KOPT-K1 (cell line): ENCODE measurements around the gene PAQR7.
"Not testable (repeated sequence)": the region's sequence is repeated elsewhere in the genome, so short reads cannot be mapped to it uniquely, and the experiment has no call there.

Experiments used
- H3K27ac ChIP-seq: fragments of 200-600 bp; sonication (generic); 2 replicates; pipeline ENCODE4 v1.5.1; 2016; ENCODE audit warnings: antibody characterized with exemption, mild to moderate bottlenecking, low read depth, low read length; ENCODE audit not compliant: poor library complexity, severe bottlenecking
- H3K36me3 ChIP-seq: fragments of 200-600 bp; sonication (generic); 2 replicates; pipeline ENCODE4 v1.5.1; 2017; ENCODE audit warnings: antibody characterized with exemption, mild to moderate bottlenecking, low read length, moderate library complexity; ENCODE audit not compliant: insufficient read depth
- H3K9me3 ChIP-seq: fragments of 200-600 bp; sonication (generic); 2 replicates; pipeline ENCODE4 v1.5.1; 2017; ENCODE audit warnings: antibody characterized with exemption, low read length, mild to moderate bottlenecking; ENCODE audit not compliant: insufficient read depth, poor library complexity, severe bottlenecking

PAQR7 gene

DNA sequence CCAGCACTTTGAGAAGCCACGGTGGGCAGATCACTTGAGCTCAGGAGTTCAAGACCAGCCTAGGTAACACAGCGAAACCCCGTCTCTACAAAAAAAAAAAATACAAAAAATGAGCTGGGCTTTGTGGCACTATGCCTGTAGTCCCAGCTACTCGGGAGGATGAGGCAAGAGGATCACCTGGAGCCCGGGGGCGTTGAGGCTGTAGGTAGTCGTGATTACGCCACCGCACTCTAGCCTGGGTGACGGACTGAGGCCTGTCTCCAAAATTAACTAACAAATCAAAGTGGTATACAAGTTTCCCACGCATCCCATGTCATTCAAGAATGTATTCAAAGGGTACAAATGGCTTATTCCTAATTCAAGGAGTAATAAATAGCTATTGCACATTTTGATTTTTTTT lies 18.7 kb downstream of the PAQR7 start:
- Histone ChIP-seq H3K36me3 (0 out of 2 replicates have a peak, but pooled peaks cover 6% of the 10 kb centered on the region), H3K27ac (no peak overlapping the region), H3K9me3 (no peaks in the 10 kb centered on the region)

- no peaks in the 10 kb centered on the region for H3K9me3 ChIP-seq
- H3K27ac ChIP-seq: no peak overlapping the region
Measured at GRCh38 chr1:25854554-25854953, 21.0 kb downstream of the PAQR7 start.

DNA sequence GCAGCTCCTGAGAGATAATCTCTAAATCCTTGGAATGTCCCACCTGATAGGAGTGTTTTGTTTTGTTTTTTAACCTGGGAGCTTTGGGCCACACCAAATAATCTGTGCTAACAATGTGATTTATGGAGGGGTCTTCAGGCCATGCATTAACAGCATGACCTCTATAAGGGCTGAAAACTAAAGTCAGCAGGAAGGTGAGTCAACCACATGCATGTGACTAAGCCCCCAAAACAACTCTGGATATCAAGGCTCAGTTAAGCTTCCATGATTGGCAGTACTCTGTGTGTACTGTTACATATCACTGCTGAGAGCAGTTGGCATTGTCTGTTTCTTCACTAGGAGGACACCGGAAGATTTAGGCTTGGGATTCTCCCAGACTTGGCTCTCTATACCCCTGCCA lies 27.0 kb downstream of the PAQR7 start:
- H3K9me3 ChIP-seq: no peaks in the 10 kb centered on the region
- 0 out of 2 replicates have a peak, but pooled peaks cover 3% of the 10 kb centered on the region for H3K36me3 ChIP-seq
- H3K27ac ChIP-seq: no peak overlapping the region

More at GRCh38 chr1:25854554-25854953, 21.0 kb downstream of the PAQR7 start:
- 0 out of 2 replicates have a peak, but pooled peaks cover 6% of the 10 kb centered on the region for H3K36me3 ChIP-seq

DNA sequence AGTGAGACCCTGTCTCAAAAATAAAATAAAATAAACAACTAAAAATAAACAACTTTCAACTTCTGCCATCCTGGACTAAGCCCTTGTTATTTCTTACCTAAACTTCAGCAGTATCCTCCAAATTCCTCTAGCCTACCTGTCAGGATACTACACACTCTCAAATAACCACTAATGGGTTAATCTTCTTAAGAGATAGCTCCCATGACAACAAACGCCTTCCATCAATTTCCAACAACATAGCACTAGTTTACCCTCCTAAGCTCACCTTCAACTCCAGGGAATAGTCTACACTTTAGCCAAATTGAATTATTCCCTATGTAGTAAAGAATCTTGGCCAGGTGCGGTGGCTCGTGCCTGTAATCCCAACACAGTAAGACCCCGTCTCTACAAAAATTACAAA lies 27.6 kb downstream of the PAQR7 start:
- Histone ChIP-seq H3K9me3 (no peaks in the 10 kb centered on the region), H3K27ac (no peak overlapping the region), H3K36me3 (no peaks in the 10 kb centered on the region)

GRCh38 chr1:25845664-25846063 lies 29.8 kb downstream of the PAQR7 start:
- no peak overlapping the region for H3K27ac ChIP-seq

DNA sequence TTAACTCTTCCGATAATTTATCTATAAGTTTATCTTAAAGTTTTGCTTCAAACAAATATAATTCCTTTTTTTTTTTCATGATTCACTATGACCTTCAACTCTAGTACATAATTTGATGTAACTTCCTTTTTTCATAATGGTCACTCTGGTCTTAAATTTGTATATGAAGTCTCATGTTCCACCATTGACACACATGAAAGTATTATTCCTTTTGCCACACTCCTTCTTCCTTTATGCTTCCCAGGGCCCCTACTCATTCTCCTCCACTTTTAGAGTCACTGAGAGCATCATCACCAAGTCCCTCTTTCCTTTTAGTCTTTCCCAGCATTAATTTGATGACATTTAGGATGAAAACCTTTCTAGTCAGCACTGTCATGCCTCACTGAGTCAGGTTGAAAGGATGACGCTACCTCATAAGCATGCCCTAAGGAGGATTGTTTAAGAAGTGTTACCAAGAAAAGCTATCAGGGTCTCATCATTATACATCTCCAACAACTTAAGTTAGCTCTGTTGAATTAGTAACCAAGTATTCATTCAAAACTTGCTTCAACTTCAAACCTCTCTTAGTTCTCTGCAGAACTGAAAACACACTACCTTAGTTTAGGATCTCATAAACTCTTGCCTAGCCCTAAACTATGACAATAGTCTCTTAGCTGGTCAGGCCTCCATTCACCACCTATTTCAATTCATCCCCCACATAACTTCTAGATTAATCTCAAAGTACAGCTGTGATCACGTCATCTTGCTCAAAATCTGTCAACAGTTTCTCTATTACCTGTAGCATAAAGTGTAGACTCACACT lies 30.8 kb downstream of the PAQR7 start:
- no peak overlapping the region for H3K27ac ChIP-seq
- H3K36me3 ChIP-seq: no peaks in the 10 kb centered on the region
- H3K9me3 ChIP-seq: peaks cover 10% of the 10 kb centered on the region

More at GRCh38 chr1:25845664-25846063, 29.8 kb downstream of the PAQR7 start:
- Histone ChIP-seq H3K36me3 (no peaks in the 10 kb centered on the region), H3K9me3 (peaks cover under 1% of the 10 kb centered on the region)

GRCh38 chr1:25843483-25843882 lies 32.0 kb downstream of the PAQR7 start:
- Histone ChIP-seq H3K36me3 (no peaks in the 10 kb centered on the region), H3K27ac (no peak overlapping the region), H3K9me3 (peaks cover 12% of the 10 kb centered on the region)

DNA sequence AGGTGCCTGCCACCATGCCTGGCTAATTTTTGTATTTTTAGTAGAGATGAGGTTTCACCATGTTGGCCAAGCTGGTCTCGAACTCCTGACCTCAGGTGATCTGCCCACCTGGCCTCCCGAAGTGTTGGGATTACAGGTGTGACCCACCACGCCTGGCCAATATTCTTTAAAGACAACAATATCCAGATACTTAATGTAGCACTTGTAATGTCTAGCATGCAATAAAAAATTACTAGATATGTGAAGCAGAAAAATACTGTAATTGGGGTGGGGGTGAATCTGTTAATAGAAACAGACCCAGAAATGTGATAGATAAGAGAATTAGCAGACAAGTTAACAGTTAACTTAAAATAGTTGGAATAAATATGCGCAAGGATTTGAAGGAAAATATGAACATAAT lies 35.7 kb downstream of the PAQR7 start:
- not testable (repeated sequence) for H3K27ac ChIP-seq
- peaks cover 12% of the 10 kb centered on the region for H3K9me3 ChIP-seq
- H3K36me3 ChIP-seq: peaks cover 22% of the 10 kb centered on the region

DNA sequence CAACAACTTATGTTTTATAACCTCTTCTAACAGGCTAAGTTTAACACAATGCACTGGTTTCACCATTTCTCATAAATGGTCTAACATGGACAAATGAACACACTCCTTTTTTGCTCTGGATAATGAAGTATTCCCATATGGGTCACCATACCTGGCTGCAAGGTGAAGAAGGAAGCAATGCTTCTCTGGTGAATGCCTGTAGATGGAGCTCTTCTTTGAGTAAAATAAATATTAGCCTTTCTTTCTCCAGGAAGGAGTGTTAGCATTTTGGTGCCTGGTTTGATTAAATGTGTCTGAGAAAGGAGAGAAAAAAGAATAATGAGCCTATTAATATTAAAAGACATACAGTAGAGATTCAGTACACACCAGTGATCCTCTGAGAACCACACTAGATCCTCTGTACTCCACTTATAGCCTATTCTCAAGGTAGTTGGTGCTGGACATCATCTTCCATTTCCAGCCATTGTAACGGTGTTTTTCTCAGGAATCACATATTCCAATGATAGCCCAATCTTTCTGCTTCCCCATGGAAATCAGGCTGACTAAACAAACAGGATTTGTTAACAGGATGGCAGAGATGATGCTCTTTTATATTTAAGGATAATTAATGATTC lies 38.1 kb downstream of the PAQR7 start:
- Histone ChIP-seq H3K36me3 (peaks cover 46% of the 10 kb centered on the region), H3K27ac (no peak overlapping the region)

GRCh38 chr1:25836695-25837094 lies 38.8 kb downstream of the PAQR7 start:
- no peak overlapping the region for H3K27ac ChIP-seq
- H3K9me3 ChIP-seq: peaks cover 12% of the 10 kb centered on the region
- peaks cover 53% of the 10 kb centered on the region for H3K36me3 ChIP-seq

More for the DNA sequence above, 38.1 kb downstream of the PAQR7 start:
- H3K9me3 ChIP-seq: peaks cover 12% of the 10 kb centered on the region

DNA sequence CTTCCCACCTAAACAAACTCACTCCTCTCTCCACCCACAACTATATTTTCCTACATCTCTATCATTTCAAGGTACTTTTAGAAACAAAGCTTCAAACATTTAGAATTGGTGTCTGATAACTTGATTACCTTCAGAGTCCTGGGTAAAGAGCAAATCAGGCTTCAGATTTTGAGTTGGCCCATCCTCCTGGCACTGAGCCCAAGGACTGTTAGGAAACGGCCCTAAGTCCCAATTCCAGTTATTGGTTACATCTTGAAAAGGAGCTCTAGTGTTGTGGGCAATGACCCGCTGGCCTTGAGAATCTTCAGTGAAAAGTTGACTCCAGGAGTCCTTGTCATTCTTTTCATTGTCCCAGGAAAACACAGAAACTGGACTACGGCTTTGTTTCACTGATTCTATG lies 40.6 kb downstream of the PAQR7 start:
- Histone ChIP-seq H3K27ac (no peak overlapping the region), H3K36me3 (peaks cover 71% of the 10 kb centered on the region), H3K9me3 (peaks cover 4% of the 10 kb centered on the region)

DNA sequence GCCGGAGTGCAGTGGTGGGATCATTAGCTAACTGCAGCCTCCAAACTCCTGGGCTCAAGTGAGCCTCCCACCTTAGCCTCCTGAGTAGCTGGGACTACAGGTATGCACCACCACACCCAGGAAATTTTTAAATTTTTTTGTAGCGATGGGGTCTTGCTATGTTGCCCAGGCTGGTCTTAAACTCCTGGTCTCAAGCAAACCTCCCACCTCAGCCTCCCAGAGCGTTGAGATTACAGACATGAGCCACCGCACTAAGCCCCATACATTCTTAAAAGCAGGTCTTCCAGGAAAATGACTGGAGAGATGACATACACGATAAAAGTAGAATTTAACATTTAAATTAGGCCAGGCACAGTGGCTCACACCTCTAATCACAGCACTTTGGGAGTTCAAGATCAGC lies 42.4 kb downstream of the PAQR7 start:
- Histone ChIP-seq H3K27ac (no peak overlapping the region), H3K9me3 (no peaks in the 10 kb centered on the region), H3K36me3 (peaks cover 89% of the 10 kb centered on the region)

DNA sequence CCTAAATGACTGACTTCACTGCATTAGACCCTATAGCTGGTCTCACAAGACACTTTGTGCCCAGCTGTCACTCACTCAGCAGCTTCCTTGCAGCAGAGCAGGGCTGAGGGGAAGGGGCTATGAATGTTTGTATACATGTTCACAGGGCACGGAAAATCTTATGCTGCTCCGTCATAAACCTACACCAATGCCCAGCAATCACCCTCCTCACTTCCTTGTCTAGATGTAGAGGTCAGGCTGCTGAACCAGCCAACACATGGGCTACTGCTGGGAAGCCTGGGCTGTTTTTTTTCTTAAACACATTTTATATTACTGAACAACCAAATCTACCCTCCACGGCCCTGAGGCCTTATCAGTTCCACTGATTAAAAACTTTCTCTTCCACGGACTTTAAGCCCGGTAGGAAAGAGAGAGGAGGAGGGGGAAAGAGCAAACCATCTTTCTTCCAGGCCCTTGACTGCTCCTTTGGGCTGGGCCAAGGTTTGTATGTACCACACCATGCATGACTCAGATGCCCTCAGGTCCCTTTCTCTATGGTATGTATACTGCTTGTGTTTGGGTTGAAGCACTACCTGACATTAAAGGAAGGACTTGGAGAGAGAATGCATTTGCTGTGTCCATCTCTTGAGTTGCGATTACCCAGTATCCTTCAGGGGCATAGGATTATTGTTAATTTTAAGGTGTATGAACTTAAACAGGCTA lies 43.0 kb downstream of the PAQR7 start:
- Histone ChIP-seq H3K27ac (no peak overlapping the region), H3K36me3 (peaks cover 95% of the 10 kb centered on the region), H3K9me3 (no peaks in the 10 kb centered on the region)

- H3K9me3 ChIP-seq: no peaks in the 10 kb centered on the region
- H3K27ac ChIP-seq: no peak overlapping the region
- peaks cover 100% of the 10 kb centered on the region for H3K36me3 ChIP-seq
Measured at GRCh38 chr1:25831569-25832196, 43.8 kb downstream of the PAQR7 start.

GRCh38 chr1:25829046-25829445 lies 46.5 kb downstream of the PAQR7 start:
- Histone ChIP-seq H3K27ac (no peak overlapping the region), H3K36me3 (peaks cover 85% of the 10 kb centered on the region), H3K9me3 (no peaks in the 10 kb centered on the region)
